ENCODE results near the gene ZHX3.

Gene ZHX3

DNA sequence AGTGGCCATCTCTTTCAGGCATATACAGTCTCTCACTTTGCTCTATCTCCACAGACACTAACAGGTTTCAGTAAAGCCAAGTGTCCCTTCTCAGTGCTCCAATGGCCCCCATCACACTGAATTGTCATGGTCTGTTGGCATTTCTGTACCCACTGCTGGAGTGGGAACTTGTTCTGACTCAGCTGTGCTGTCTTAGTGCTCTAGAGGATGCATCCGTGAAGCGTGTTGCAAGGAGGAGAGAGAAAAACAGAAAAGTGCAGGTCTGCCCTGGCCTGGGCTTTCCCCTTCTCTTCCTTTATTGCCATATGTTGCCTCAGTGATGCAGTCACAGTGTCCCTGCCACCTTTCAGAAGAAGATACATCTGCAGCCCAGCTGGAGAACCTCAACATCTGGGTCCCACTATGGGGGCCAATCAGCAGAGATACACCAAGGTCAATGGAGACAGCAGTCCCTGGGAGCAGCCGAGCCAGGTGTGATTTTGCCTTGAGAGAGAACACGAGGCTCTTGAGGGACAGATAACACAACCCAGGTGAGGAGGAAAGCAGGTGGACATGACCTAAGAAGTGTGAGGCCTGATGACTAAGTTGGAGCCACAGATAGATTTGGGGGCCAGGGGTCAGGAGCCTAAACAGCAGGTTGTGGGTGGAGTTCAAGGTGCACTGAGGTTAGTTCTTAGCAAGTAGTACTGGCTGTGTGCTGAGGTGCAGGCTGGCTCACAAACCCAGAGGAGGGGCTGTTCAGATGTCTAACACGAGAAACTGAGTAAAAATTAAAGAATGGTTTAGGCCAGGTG is 185.7 kb downstream of the ZHX3 start:
- Histone ChIP-seq H3K27me3 (replicated peaks; ENCODE audit: control insufficient read depth, insufficient read depth, low read length) (no peaks in the 10 kb centered on the region), H3K9me3 (ENCODE audit: control insufficient read depth, low read length) (no peaks in the 10 kb centered on the region), H3K4me1 (ENCODE audit: control insufficient read depth, insufficient read depth, low read length) (peaks cover 3% of the 10 kb centered on the region), H3K36me3 (ENCODE audit: control insufficient read depth, insufficient read depth, low read length, severe bottlenecking) (peaks cover 4% of the 10 kb centered on the region), H3K4me3 (ENCODE audit: low read length) (no peak overlapping the region), H3K9ac (ENCODE audit: low read length) (no peak overlapping the region)
- no peak for DNase-seq (ENCODE audit: low read depth)

All from adipocyte (in vitro differentiated cells).